ENCODE results near the gene SH3PXD2A.

DNA sequence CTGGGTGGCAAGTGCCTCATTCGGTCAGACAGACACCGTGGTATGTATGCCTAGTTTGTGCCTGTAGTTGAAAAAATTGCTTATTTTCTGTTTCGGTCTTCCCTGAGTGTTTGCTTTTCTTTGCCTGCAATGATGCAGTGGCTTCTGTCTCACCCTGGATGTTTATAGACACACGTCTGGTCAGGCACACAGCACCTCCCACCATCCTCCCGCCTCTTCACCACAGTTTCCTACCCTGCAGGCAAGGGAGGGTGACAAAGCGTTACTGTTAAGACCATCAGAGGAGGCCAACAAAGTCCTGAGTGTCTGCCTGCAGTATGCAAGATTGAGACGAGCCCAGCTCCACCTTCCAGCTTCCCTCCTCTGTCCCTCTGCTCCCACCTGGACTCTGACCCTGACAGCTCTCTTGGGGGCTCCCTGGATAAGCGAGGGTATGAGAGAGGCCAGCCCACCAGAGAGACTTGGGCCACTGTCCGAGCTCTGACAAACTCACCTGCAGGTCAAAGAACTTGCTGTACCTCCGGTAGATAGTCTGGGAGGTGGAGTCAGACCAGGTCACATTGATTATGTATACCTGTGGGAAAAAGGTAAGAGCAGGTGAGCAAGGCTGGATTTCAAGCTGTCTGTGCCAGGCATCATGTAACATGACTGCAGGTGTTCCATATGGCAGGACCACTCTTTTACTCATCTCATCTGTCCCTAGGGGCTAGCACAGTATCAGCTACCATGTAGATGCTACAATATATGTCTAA, 54.4 kb downstream of the SH3PXD2A start:
- TF ChIP-seq, protein P1, sequence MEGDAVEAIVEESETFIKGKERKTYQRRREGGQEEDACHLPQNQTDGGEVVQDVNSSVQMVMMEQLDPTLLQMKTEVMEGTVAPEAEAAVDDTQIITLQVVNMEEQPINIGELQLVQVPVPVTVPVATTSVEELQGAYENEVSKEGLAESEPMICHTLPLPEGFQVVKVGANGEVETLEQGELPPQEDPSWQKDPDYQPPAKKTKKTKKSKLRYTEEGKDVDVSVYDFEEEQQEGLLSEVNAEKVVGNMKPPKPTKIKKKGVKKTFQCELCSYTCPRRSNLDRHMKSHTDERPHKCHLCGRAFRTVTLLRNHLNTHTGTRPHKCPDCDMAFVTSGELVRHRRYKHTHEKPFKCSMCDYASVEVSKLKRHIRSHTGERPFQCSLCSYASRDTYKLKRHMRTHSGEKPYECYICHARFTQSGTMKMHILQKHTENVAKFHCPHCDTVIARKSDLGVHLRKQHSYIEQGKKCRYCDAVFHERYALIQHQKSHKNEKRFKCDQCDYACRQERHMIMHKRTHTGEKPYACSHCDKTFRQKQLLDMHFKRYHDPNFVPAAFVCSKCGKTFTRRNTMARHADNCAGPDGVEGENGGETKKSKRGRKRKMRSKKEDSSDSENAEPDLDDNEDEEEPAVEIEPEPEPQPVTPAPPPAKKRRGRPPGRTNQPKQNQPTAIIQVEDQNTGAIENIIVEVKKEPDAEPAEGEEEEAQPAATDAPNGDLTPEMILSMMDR (IDR thresholded peaks at IDR 0.05), result no peak
- no peak for TF ChIP-seq EZH2 (IDR thresholded peaks at IDR 0.05; ENCODE audit: borderline replicate concordance, insufficient read depth, low read depth, low read length, poor library complexity, severe bottlenecking)
